Measurements from ENCODE around the gene TTC22. TPM values are rescaled to one million over a fixed set of nuclear protein-coding genes. Genes with fewer than 3 reads are reported as not detected.
"Not testable (repeated sequence)": the region's sequence is repeated elsewhere in the genome, so short reads cannot be mapped to it uniquely, and the experiment has no call there.

Gene TTC22
- total RNA-seq, 1 donor from 2014 or later: 0.17 TPM

- ATAC-seq (no peak), DNase-seq (no peak)
- intact Hi-C loops (cut with micrococcal nuclease): no loop called here
These were observed 6.4 kb downstream of the TTC22 start for GRCh38 chr1:54794451-54795355.

GRCh38 chr1:54792686-54793282, 8.3 kb downstream of the TTC22 start:
- no peak for ATAC-seq
- no peak for DNase-seq
- intact Hi-C loops (cut with micrococcal nuclease): no loop called here

DNA sequence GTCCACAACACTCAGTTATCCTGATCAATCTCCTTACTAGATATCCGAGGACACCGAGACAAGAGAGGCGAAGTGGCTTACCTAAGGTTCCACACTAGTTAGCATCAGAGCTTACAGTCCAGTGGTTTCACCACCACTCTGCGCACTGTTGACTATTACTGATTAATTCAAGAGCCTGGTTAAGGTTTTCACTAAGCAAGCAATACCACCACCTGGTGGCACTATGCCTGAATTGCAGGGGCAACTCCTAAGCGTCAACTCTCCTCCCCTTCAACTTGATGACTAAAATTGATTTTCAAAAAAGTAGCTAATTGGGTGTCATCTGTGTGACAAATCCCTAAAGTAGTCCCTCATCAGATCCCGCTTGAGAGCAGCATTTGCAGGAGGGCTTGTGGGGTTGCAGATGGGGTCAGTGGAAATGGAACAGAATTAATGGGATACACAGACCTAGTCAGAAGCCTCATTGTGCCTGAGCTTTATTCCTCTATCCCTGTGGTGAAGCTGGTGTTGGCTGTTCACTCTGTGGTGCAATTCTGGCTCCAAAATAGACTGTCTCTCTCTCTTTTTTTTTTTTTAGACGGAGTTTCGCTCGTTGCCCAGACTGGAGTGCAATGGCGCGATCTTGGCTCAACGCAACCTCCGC, 9.1 kb downstream of the TTC22 start:
- ATAC-seq: no peak
- no peak for DNase-seq
- intact Hi-C loops (cut with micrococcal nuclease): no loop called here

DNA sequence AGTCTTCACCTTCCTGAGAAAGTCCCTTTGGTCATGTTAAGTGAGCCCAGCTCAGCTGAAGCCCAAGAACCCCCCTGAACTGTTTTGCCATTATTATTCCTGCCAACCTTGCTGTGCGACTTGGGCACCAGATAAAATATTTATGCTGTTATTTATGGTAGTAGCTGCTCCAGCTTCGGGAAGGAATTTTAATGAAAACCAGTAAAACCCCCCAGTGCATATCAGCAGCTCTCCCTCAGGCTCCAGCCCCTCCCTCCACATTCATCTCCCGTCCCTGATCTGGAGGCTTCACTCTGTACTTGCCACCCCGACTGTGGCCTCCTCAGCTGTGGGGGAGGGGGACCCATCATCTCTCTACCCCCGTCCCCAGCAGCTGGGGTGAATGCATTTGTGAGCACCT, 12.7 kb downstream of the TTC22 start:
- intact Hi-C loops (cut with micrococcal nuclease): no loop called here
- DNase-seq (no peak), ATAC-seq (no peak)

- DNase-seq: no peak
- intact Hi-C loops (cut with micrococcal nuclease): no loop called here
- ATAC-seq: no peak
These were observed 13.5 kb downstream of the TTC22 start for GRCh38 chr1:54787604-54788003.

- ATAC-seq (no peak), DNase-seq (no peak)
- intact Hi-C loops (cut with micrococcal nuclease): no loop called here
These were observed 14.3 kb downstream of the TTC22 start for GRCh38 chr1:54786778-54787177.

GRCh38 chr1:54784066-54784465, 17.1 kb downstream of the TTC22 start:
- ATAC-seq: no peak
- intact Hi-C loops (cut with micrococcal nuclease): no loop called here
- no peak for DNase-seq

GRCh38 chr1:54782588-54782987, 18.5 kb downstream of the TTC22 start:
- intact Hi-C loops (cut with micrococcal nuclease): no loop called here
- DNase-seq (no peak), ATAC-seq (peak; percentile 65)

- intact Hi-C loops (cut with micrococcal nuclease): no loop called here
These were observed 19.0 kb downstream of the TTC22 start for GRCh38 chr1:54782156-54782555.

DNA sequence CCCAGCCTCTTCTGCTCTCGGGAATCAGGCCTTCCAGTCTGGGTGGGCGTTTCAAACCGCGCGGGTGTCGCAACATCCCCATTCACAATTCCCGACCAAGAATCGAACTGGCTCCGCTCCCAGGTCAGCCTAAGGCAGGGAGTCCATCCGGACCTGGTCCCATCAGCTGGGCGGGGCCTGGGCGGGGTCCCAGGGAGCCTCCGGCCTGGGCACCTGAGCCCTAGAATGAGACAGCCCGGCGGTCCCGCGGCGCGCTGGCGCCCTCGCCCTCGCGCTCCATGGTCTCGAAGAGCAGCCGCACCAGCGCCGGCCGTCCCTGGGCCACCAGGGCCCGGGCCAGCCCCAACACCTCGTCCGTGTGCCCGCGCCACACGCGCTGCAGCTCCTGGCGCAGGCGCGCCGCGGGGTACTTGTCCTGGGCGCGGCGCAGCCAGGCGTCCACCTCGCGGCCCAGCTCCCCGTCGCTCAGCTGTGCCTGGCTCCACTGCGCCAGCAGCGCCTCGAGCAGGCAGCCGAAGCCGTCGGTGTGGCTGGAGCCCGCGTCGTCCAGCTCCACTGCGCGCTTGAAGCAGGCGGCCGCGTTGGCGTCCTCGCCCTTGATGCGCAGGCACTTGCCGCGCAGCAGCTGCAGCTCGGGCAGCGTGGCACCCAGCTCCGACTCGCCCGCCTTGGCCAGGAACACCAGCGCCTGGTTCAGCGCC, 19.9 kb downstream of the TTC22 start:
- intact Hi-C loops (cut with micrococcal nuclease): no loop called here
- peak; percentile 35 for DNase-seq
- ATAC-seq: peak; percentile 53

More at GRCh38 chr1:54782156-54782555, 19.0 kb downstream of the TTC22 start:
- DNase-seq (no peak), ATAC-seq (no peak)

DNA sequence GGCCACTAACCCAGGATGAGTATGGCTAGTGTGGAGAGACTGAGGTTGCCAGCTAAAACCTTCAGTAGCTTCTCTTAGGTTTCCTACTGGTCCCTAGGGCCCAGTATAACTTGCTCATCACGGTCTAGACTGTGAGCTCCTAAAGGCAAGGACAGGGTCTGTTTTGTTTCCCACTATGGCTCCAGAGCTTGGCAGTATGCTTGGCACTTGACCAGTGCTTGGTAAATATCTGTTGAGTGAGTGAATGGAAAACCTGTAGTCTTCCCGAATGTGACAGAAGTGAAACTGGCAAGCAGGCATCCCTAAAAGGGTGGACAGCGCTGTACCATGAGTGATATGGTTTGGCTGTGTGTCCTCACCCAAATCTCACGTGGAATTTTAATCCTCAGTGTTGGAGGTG, 23.7 kb downstream of the TTC22 start:
- intact Hi-C loops (cut with micrococcal nuclease): no loop called here
- DNase-seq: no peak
- ATAC-seq: peak; percentile 74

GRCh38 chr1:54777011-54777410, 24.1 kb downstream of the TTC22 start:
- ATAC-seq: no peak

DNA sequence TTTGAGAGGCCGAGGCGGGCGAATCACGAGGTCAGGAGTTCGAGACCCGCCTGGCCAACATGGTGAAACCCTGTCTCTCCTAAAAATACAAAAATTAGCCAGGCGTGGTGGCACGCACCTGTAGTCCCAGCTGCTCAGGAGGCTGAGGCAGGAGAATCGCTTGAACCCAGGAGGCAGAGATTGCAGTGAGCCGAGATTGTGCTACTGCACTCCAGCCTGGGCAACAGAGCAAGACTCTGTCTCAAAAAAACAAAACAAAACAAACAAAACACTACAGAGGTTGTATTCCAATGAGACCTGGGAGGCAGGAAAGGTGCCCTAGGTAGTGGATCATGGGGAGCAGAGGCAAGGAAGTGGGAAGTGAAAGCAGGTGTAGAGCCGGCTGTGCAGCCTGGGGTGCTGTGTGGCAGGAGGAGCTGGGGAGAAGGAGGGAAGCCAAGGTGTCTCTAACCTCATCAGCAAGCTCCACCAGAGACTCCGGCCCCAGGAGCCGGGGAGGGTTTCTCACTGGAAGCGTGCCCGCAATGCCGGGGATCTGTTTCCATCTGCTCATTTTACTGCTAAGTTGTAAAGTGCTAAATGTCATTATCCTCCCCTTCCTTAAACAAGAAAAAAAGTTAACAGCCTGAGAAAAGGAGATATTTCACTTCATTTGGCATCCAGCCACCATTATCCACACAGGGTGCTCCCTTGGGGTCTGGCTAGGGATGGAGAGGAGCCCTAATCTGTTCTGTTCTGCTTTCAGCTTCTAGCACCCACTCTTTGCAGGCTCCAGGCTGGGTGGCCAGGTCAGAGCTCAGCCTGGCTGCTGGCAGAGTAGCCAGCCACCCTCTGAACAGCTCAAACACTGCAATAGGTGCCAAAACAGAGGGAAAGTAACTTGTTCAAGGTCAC, 25.0 kb downstream of the TTC22 start:
- intact Hi-C loops (cut with micrococcal nuclease); DNase-seq: not testable (repeated sequence)
- peak; percentile 29 for ATAC-seq

More at GRCh38 chr1:54777011-54777410, 24.1 kb downstream of the TTC22 start:
- no peak for DNase-seq
- intact Hi-C loops (cut with micrococcal nuclease): no loop called here

DNA sequence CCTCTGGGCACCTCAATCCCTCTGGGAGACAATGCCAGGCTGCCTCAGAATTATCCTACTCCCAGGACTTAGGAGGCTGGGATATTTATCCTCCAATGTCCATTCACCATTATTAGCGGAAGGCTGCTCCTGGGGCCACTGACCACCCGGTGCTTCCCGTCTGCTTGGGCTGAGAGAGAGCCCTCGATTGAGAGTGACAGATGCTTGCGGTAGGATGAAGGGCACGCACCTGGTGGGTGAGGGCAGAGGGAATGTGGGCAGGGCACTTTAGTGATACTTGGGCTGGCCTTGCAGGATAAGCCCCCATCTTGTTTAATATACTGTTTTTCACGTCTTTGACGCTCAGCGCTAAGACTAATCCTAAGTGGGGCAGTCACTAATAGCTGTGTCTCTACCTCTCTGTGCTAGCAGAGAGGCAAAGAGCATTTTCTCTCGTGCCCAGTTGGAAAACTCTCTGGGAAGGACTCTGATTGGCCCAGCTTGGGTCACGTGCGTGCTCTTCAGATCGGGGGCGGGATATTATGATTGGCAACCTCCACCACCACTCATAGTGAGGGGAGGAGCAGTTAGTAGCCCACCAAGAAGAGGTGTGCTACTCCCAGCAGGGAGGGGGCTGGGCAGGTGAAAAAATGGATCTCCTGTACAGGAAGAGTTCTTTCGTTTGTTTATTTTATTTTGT, 26.2 kb downstream of the TTC22 start:
- DNase-seq (no peak), ATAC-seq (no peak)
- intact Hi-C loops (cut with micrococcal nuclease): no loop called here

- no peak for ATAC-seq
- intact Hi-C loops (cut with micrococcal nuclease): no loop called here
- no peak for DNase-seq
These were observed 28.2 kb downstream of the TTC22 start for GRCh38 chr1:54772951-54773350.

GRCh38 chr1:54768093-54768492, 33.0 kb downstream of the TTC22 start:
- DNase-seq (no peak), ATAC-seq (no peak)
- intact Hi-C loops (cut with micrococcal nuclease): no loop called here

DNA sequence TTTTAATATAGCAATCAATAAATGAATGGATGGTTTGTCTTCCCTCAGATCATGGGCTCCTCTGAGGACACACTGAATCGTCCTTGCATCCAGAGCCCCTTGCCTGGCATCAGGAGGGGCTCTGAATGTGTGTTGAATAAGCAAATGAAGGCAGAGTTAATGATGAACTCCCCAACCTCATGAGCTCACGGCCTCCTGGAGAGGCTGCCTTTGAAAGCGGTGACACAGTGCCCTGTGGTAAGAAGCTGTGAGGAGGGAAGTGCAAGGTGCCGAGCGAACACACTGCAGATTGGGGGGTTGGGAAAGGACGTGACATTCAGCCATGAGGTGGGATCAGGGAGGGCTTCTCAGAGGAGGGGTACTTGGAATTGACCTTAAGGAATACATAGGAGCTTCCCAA, 33.6 kb downstream of the TTC22 start:
- intact Hi-C loops (cut with micrococcal nuclease): no loop called here
- no peak for DNase-seq
- no peak for ATAC-seq

DNA sequence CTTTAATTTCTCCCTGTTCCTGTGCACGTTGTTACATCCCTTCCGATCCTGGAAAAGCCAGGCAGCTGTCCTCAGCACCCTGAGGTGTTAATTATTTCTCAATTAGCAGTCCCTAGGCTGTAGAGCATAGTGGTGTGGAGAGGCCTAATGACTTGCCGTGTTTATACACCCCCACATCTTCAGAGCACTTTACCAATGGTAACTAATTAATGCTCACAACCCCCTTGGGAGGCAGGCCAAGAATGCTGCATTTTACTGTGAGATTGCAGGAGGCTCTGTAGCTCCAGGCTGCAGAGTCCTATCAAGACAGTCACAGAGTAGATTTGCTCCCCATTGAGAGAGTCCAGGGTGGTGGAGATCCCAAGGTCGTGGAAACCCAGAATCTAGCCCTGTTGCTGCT, 34.4 kb downstream of the TTC22 start:
- ATAC-seq (no peak), DNase-seq (no peak)
- intact Hi-C loops (cut with micrococcal nuclease): no loop called here
